ENCODE results near the gene RYR2.

Gene RYR2

GRCh38 chr1:237041795-237042525 is at the start of gene RYR2:
Gene RYR2, plus strand, starts transcription at chr1:237042184. Its CDS starts 338 bp downstream, at chr1:237042522.
- no peak for DNase-seq (ENCODE audit: low spot score)

GRCh38 chr1:236992449-236992848 is 49.5 kb upstream of the RYR2 start:
- DNase-seq (ENCODE audit: low spot score), result no peak

- no peak for DNase-seq (ENCODE audit: low spot score)
These were observed 47.5 kb upstream of the RYR2 start for GRCh38 chr1:236994450-236994849.

DNA sequence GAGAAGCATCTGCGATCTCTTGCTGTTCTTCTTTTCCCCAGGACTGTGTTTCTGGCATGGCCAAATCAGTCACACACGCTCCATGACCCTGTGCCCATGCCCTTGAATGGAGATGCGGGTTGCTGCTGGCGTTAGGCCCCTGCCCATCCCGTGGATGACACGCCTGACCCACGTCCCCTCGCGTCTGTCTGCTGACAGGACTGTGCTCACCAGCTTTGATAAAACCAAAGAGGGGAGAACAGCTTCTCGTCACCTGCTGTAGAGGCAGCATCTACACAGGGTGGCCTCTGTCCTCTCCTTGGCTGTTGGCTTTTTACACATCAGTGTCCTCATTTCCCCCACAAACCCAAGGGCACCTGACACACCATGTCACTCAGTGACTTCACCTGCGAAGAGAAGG is 44.6 kb upstream of the RYR2 start:
- no peak for DNase-seq (ENCODE audit: low spot score)

- DNase-seq (ENCODE audit: low spot score), result no peak
These were observed 44.1 kb upstream of the RYR2 start for GRCh38 chr1:236997882-236998281.

GRCh38 chr1:236998546-236998945 is 43.4 kb upstream of the RYR2 start:
- no peak for DNase-seq (ENCODE audit: low spot score)

- DNase-seq (ENCODE audit: low spot score), result no peak
These were observed 41.8 kb upstream of the RYR2 start for GRCh38 chr1:237000191-237000590.

DNA sequence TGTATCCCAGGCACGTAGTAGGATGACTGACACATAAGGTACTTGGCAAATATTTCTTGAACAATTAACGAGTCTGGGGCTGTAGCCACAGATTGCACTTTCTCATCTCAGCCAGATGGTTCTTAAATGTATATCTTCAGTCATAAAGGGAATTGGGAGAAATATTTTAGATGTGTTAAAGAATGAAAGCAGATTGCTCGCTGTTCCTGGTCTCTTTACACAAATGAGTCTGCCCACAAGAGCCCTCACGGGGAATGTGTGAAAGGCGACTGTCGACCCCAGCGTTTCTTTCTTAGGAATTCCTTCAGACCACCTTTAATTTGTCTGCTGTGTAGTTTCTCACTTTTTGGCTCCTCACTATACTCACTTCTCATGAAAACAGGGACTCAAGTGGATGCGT is 38.5 kb upstream of the RYR2 start:
- no peak for DNase-seq (ENCODE audit: low spot score)

GRCh38 chr1:237004116-237004515 is 37.9 kb upstream of the RYR2 start, which contains the start of gene MT1HL1:
Gene MT1HL1, minus strand, starts transcription at chr1:237004441. Its CDS starts 69 bp downstream, at chr1:237004372.
- DNase-seq (ENCODE audit: low spot score), result no peak

DNA sequence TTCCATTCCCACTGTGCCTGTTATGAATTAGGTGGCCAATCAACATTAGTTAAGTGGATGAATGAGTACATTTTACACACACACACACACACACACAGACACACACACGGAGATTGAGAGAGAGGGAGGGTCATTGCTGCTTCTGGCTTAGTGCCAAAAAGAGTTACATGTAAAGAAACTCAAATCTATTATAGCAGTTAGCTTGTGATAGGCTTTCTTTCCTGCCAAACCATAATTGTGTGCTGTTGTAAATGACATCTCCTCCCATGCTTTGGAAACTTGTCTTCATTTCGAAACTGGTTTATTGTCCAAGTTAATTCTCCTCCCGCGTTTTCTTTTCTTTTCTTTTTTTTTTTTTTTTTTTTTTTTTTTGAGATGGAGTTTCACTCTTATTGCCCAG is 36.3 kb upstream of the RYR2 start:
- no peak for DNase-seq (ENCODE audit: low spot score)

DNA sequence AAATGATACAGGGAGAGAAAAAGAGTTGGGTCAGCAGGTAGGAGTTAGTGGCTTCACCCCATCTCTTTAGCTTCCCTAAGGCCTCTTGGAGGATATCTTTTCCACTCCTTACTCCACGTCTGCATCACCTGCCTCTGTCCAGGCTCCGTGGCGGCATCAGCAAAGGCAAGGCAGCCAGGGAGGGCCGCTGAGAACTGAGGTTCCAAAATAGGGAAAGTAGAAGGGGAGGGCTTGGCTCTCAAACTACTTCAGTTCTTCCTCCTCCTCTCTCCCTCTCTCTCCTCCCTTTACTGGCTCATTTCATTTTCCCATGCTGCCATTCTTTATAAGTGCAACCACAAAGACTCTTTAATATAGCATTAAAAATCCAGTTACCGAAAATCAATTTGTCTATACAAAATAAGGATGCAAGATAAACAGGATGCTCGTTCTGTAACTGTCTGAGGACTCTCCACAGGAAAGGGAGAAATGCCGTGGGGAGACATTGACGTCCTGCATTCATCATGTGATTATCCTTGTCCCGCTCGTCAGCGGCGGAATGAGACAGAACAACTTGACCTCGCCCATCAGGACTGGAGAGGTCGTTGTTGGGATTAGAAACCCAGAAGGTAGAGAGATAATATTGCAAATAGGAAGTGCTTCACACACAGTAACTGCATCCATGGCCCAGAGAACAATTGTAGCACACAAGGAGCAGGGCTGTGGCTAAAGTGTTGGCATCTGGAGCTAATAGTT is 34.7 kb upstream of the RYR2 start:
- no peak for DNase-seq (ENCODE audit: low spot score)

DNA sequence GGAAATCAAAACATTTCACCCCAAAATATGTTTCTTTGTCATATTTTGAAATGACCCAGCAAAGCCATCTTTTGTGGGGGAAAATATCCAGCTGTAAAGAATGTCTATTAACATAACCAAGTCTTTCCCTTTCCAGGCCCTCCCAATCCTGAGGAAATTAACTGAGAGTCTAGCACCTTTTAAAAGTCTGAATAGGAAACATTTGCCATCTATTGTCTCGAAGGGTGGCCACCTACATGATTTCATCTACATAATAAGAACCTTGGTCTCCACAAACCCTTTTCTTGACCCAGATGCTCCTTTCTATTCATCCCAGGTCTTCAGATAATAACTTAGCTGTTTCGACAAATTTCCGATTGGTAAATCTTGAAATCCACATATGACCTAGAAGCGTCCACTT is 32.4 kb upstream of the RYR2 start:
- no peak for DNase-seq (ENCODE audit: low spot score)

- no peak for DNase-seq (ENCODE audit: low spot score)
These were observed 30.6 kb upstream of the RYR2 start for GRCh38 chr1:237011432-237011831.

GRCh38 chr1:237012361-237012760 is 29.6 kb upstream of the RYR2 start:
- DNase-seq (ENCODE audit: low spot score), result no peak

- DNase-seq (ENCODE audit: low spot score), result no peak
These were observed 29.1 kb upstream of the RYR2 start for GRCh38 chr1:237012788-237013383.

GRCh38 chr1:237013608-237014007 is 28.4 kb upstream of the RYR2 start:
- no peak for DNase-seq (ENCODE audit: low spot score)

DNA sequence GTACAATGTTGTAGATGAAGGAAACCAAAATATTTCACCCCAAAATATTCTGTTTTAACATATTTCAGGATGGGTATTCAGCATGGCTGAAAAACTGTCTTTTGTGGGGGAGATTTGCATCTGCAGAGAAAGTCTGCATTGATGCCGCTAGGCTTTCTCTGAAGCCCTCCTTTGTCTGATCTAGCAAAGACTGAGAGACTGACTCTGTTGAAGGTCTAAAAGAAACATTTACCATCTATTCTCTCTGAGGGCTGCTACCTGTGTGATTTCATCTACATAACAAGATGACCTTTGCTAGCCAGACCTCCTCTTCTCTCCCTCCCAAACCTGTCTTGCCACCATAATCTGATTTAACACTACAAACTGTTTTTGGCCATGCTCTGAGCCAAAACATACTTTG is 25.4 kb upstream of the RYR2 start:
- DNase-seq (ENCODE audit: low spot score), result no peak

- DNase-seq (ENCODE audit: low spot score), result no peak
These were observed 23.1 kb upstream of the RYR2 start for GRCh38 chr1:237018896-237019295.

- no peak for DNase-seq (ENCODE audit: low spot score)
These were observed 16.5 kb upstream of the RYR2 start for GRCh38 chr1:237025358-237026074.

DNA sequence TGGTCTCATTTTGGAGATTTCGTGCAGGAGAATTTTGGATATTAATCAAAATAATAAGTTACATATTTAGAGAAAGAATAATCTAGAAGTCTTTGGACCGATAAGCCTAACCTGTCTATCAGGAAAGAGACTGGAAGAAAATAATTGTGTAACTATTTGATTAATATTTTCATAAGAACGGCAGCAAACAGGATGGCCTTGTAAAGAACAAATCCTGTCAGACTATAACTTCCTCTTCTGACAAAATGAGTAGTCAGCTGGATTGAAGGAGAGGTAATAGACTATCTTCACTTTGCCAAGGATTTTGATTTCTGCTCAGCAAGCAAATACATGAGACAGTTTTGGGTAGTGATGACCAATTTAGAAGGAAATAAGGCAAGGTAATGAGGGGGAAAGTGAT is 12.7 kb upstream of the RYR2 start:
- DNase-seq (ENCODE audit: low spot score), result no peak

GRCh38 chr1:237029850-237030535 is 12.0 kb upstream of the RYR2 start:
- no peak for DNase-seq (ENCODE audit: low spot score)

DNA sequence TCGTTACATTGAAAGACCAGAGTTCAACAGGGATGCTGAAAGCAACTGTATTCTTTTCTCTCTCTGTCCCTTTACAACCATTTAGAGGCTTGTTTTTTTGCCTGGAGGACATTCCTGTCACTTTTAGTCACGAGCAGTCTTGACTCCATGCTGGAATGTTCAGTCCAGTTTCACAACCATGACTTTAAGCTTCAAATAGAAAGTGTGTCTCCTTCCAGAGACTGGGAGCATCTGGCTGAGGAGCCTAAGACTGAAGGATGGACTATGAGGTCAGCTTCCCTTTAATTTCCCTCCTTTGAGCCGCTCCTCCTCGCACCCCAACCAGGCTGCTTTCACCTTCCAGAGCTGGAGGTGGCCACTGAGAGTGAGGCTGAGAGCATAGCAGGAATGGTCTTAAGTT is 10.5 kb upstream of the RYR2 start:
- no peak for DNase-seq (ENCODE audit: low spot score)
